Measurements from ENCODE around the gene KIAA1217. TPM values are rescaled to one million over a fixed set of nuclear protein-coding genes. Genes with fewer than 3 reads are reported as not detected.

KIAA1217 gene
- total RNA-seq, 1 experiment from 2014 or later, result 18.6 TPM

DNA sequence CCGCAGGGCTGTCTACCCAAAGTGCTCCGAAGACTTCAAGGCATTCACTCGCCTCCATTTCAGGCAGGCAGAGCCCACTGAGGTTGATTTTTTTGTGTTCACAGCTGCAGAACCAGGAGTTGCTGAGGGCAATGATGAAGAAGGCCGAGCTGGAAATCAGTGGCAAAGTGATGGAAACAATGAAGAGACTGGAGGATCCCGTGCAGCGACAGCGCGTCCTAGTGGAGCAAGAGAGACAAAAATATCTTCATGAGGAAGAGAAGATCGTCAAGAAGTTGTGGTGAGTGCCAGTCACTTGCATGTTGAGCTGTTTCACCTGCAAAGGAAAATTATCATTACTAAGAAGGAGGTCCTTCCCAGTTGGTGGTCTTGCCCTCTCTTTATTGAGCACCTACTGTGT lies 304.2 kb downstream of the KIAA1217 start:
- no peak overlapping the region for H4K91ac ChIP-seq (ENCODE audit: insufficient read length, low read depth, low read length)
- no peak overlapping the region for H2BK15ac ChIP-seq (ENCODE audit: low read depth, low read length)
- H3K23me2 ChIP-seq (ENCODE audit: insufficient read length, low read depth, low read length, poor library complexity, severe bottlenecking), result no peaks in the 10 kb centered on the region
- no peak overlapping the region for H4K8ac ChIP-seq (replicated peaks; ENCODE audit: insufficient read length, low read depth, low read length)
- H3K4ac ChIP-seq (ENCODE audit: low read depth, low read length), result no peak overlapping the region
- no peaks in the 10 kb centered on the region for H3K79me2 ChIP-seq (ENCODE audit: insufficient read depth, low read length)
- peak; percentile 68 for TF ChIP-seq CTCF (conservative IDR thresholded peaks at IDR 0.05)
- no peak overlapping the region for H3K4me2 ChIP-seq (ENCODE audit: insufficient read depth, insufficient read length, low read length)
- Mint-ChIP-seq H3K27ac (no peak overlapping the region), H3K4me3 (no peak overlapping the region), H3K27me3 (ENCODE audit: low read depth) (no peaks in the 10 kb centered on the region), H3K9me3 (no peaks in the 10 kb centered on the region), H3K4me1 (0 out of 4 replicates have a peak, but pooled peaks cover 0 to 2% of the 10 kb centered on the region in 2 experiments), H3K36me3 (ENCODE audit: insufficient read depth in 1 of 3, low read depth in 3 of 3) (no peaks in the 10 kb centered on the region)
- no peak overlapping the region for H4K5ac ChIP-seq (ENCODE audit: insufficient read length, low read depth, low read length)
- no peak overlapping the region for H3T11ph ChIP-seq (ENCODE audit: low read length)
- H2BK12ac ChIP-seq (ENCODE audit: insufficient read length, low read depth, low read length), result no peak overlapping the region
- no peak for DNase-seq
- no peaks in the 10 kb centered on the region for H3K9me3 ChIP-seq (ENCODE audit: control insufficient read depth, low read depth, low read length)
- H3K18ac ChIP-seq (ENCODE audit: insufficient read length, low read depth, low read length), result no peak overlapping the region
- H2AK5ac ChIP-seq (ENCODE audit: insufficient read length, low read length), result no peak overlapping the region
- no peak overlapping the region for H3K14ac ChIP-seq (ENCODE audit: insufficient read depth, low read length)
- H3K79me1 ChIP-seq (ENCODE audit: insufficient read depth, low read depth, low read length, poor library complexity, severe bottlenecking), result no peaks in the 10 kb centered on the region
- H2BK120ac ChIP-seq (ENCODE audit: low read depth, low read length, poor library complexity, severe bottlenecking), result no peak overlapping the region
- no peak overlapping the region for H3K23ac ChIP-seq (ENCODE audit: insufficient read length, low read depth, low read length)
- no peak overlapping the region for H2BK5ac ChIP-seq (ENCODE audit: insufficient read length, low read length)
- no CpG with 5 or more reads among the region's 9 CpGs for WGBS (ENCODE audit: extremely low coverage, insufficient read length, low lambda C conversion rate)
- H2AFZ ChIP-seq (ENCODE audit: low read length), result no peak overlapping the region
- H3K4me1 ChIP-seq (ENCODE audit: insufficient read depth, low read length), result no peaks in the 10 kb centered on the region
- H3K56ac ChIP-seq (ENCODE audit: insufficient read length, low read depth, low read length), result no peak overlapping the region
- H3K27me3 ChIP-seq (ENCODE audit: insufficient read depth, low read length), result no peaks in the 10 kb centered on the region
- H3K27ac ChIP-seq (ENCODE audit: insufficient read length, low read depth, low read length), result no peak overlapping the region
- no peak overlapping the region for H2BK20ac ChIP-seq (ENCODE audit: low read depth, low read length, poor library complexity, severe bottlenecking)
- H3K9ac ChIP-seq (ENCODE audit: extremely low read depth, insufficient read length, low read length), result no peak overlapping the region
- H4K20me1 ChIP-seq (ENCODE audit: control insufficient read depth, insufficient read depth, insufficient read length), result no peaks in the 10 kb centered on the region

Data from H9 (cell line).